CD4-positive, CD25-positive, alpha-beta regulatory T cell (primary cell): ENCODE results near the gene SCP2. TPM values are rescaled to one million over a fixed set of nuclear protein-coding genes. Genes with fewer than 3 reads are reported as not detected.
A peak's percentile ranks its signal among the peaks of the same experiment; 100 is the strongest.

Experiments used
- ATAC-seq, 2 donors: fragments of 150-1000 bp; cut with Tn5 transposase; one replicate each; pipeline ENCODE4 v1.10.0; 2021; ENCODE audit warnings: low read depth in 2 of 2, moderate number of reproducible peaks in 2 of 2, moderate library complexity in 1 of 2
- DNase-seq, 3 donors: peaks; one replicate each; pipeline versions ENCODE4 v3.0.0 to v3.0.0-alpha.2; 2012 to 2022; ENCODE audit warnings: mixed read lengths in 1 of 3
- H3K27ac ChIP-seq: one replicate; pipeline ENCODE4 v1.7.0; 2013; ENCODE audit warnings: mild to moderate bottlenecking, low read length; ENCODE audit not compliant: insufficient read depth, poor library complexity, severe bottlenecking
- H3K27me3 ChIP-seq: one replicate; pipeline ENCODE4 v1.7.0; 2013; ENCODE audit warnings: low read length; ENCODE audit not compliant: control insufficient read depth, insufficient read depth
- H3K36me3 ChIP-seq: one replicate; pipeline ENCODE4 v1.7.0; 2013; ENCODE audit warnings: mild to moderate bottlenecking, low read length, moderate library complexity; ENCODE audit not compliant: control insufficient read depth, insufficient read depth
- H3K4me1 ChIP-seq: 2 replicates; pipeline ENCODE4 v1.7.0; 2013; ENCODE audit warnings: mild to moderate bottlenecking, low read length; ENCODE audit not compliant: insufficient read depth, control insufficient read depth, poor library complexity, severe bottlenecking
- H3K4me3 ChIP-seq: one replicate; pipeline ENCODE4 v1.7.0; 2013; ENCODE audit warnings: low read depth, mild to moderate bottlenecking, low read length, moderate library complexity
- H3K9me3 ChIP-seq, 2 experiments: 1 replicate in 1 of 2; 2 replicates in 1 of 2; pipeline ENCODE4 v1.7.0; 2013; ENCODE audit warnings: low read length in 2 of 2, mild to moderate bottlenecking in 1 of 2, moderate library complexity in 1 of 2; ENCODE audit not compliant: control insufficient read depth in 2 of 2
- H3K27ac Mint-ChIP-seq, 3 donors: one replicate each; pipeline ENCODE4 v1.8.0; 2020 to 2022; ENCODE audit warnings: mild to moderate bottlenecking in 3 of 3, mixed read lengths in 3 of 3, moderate library complexity in 2 of 3
- H3K27me3 Mint-ChIP-seq: one replicate; pipeline ENCODE4 v1.8.0; 2022; ENCODE audit warnings: mild to moderate bottlenecking, mixed read lengths
- H3K36me3 Mint-ChIP-seq: one replicate; pipeline ENCODE4 v1.8.0; 2020; ENCODE audit warnings: mixed read lengths
- H3K4me1 Mint-ChIP-seq, 4 donors: one replicate each; pipeline ENCODE4 v1.8.0; 2020 to 2022; ENCODE audit warnings: mixed read lengths in 4 of 4, mild to moderate bottlenecking in 1 of 4
- H3K4me3 Mint-ChIP-seq, 4 donors: one replicate each; pipeline ENCODE4 v1.8.0; 2020 to 2022; ENCODE audit warnings: mild to moderate bottlenecking in 4 of 4, mixed read lengths in 4 of 4, moderate library complexity in 3 of 4
- H3K9me3 Mint-ChIP-seq, 7 donors: one replicate each; pipeline ENCODE4 v1.8.0; 2020 to 2022; ENCODE audit warnings: mixed read lengths in 7 of 7, mild to moderate bottlenecking in 3 of 7, moderate library complexity in 2 of 7
- polyA plus RNA-seq, 4 donors: library from polyadenylated mRNA; unstranded; fragments of 300-500 nt; fragmentation: Illumina TruSeq; gene quantifications; one replicate each; pipeline ENCODE4 v1.2.3, GENCODE V29; 2021
- total RNA-seq: library from RNA; stranded (reverse); gene quantifications from one replicate; pipeline ENCODE4 v1.2.3, GENCODE V29; 2022

SCP2 gene
- 58.9 TPM for total RNA-seq
- polyA plus RNA-seq = 100 to 1,000 TPM; 150 to 213 (median 169) TPM

- H3K27ac Mint-ChIP-seq = peak within 1 kb of the TSS in 2 of 3 donors; percentile 76 to 86
- no peaks in the 10 kb centered on the region for H3K27me3 ChIP-seq
- peaks cover 11% of the 10 kb centered on the region for H3K4me1 ChIP-seq
- peak within 1 kb of the TSS; percentile 87 to 96 (median 90) for H3K4me3 Mint-ChIP-seq
- H3K4me1 Mint-ChIP-seq = peaks cover 5 to 26% (median 20%) of the 10 kb centered on the region in 4 donors
- H3K27ac ChIP-seq = no peak within 1 kb of the TSS
- peak within 1 kb of the TSS; percentile 74 for H3K4me3 ChIP-seq
- H3K9me3 Mint-ChIP-seq = no peaks in the 10 kb centered on the region
- H3K36me3 Mint-ChIP-seq = no peaks in the 10 kb centered on the region
- DNase-seq (peak; percentile 70 to 81 (median 78)), ATAC-seq (peak; percentile 89 to 92)
- H3K27me3 Mint-ChIP-seq = peaks cover 9% of the 10 kb centered on the region
- no peaks in the 10 kb centered on the region for H3K9me3 ChIP-seq
- no peaks in the 10 kb centered on the region for H3K36me3 ChIP-seq
These were observed at the start of gene SCP2 for GRCh38 chr1:52927212-52928014. Gene SCP2 (plus strand): TSS chr1:52927276. CDS start chr1:52927397, 121 bp downstream.

GRCh38 chr1:52877554-52877953 lies 49.5 kb upstream of the SCP2 start:
- no peaks in the 10 kb centered on the region for H3K27me3 ChIP-seq
- Mint-ChIP-seq H3K4me1 (no peaks in the 10 kb centered on the region), H3K36me3 (no peaks in the 10 kb centered on the region), H3K9me3 (peaks cover 0 to 2% (median 0%) of the 10 kb centered on the region in 7 donors), H3K4me3 (no peak overlapping the region), H3K27me3 (no peaks in the 10 kb centered on the region), H3K27ac (no peak overlapping the region)
- ATAC-seq (no peak), DNase-seq (no peak)
- no peaks in the 10 kb centered on the region for H3K9me3 ChIP-seq
- H3K27ac ChIP-seq = no peak overlapping the region
- no peaks in the 10 kb centered on the region for H3K36me3 ChIP-seq
- H3K4me1 ChIP-seq = no peaks in the 10 kb centered on the region
- H3K4me3 ChIP-seq = no peak overlapping the region

GRCh38 chr1:52880206-52880605 lies 46.9 kb upstream of the SCP2 start:
- H3K27ac Mint-ChIP-seq = no peak overlapping the region

GRCh38 chr1:52887483-52887882 lies 39.6 kb upstream of the SCP2 start:
- Histone ChIP-seq H3K36me3 (no peaks in the 10 kb centered on the region), H3K4me1 (no peaks in the 10 kb centered on the region), H3K9me3 (no peaks in the 10 kb centered on the region), H3K27me3 (no peaks in the 10 kb centered on the region), H3K27ac (no peak overlapping the region), H3K4me3 (no peak overlapping the region)
- no peak overlapping the region for H3K4me3 Mint-ChIP-seq
- no peaks in the 10 kb centered on the region for H3K36me3 Mint-ChIP-seq
- ATAC-seq (no peak), DNase-seq (no peak)
- no peak overlapping the region for H3K27ac Mint-ChIP-seq
- no peaks in the 10 kb centered on the region for H3K9me3 Mint-ChIP-seq
- H3K27me3 Mint-ChIP-seq = no peaks in the 10 kb centered on the region
- no peaks in the 10 kb centered on the region for H3K4me1 Mint-ChIP-seq

More at GRCh38 chr1:52880206-52880605, 46.9 kb upstream of the SCP2 start:
- H3K27ac ChIP-seq = no peak overlapping the region
- H3K36me3 Mint-ChIP-seq = no peaks in the 10 kb centered on the region
- H3K4me3 Mint-ChIP-seq = no peak overlapping the region
- no peak for ATAC-seq
- DNase-seq = no peak
- no peaks in the 10 kb centered on the region for H3K9me3 ChIP-seq
- H3K27me3 ChIP-seq = no peaks in the 10 kb centered on the region
- no peaks in the 10 kb centered on the region for H3K27me3 Mint-ChIP-seq
- no peaks in the 10 kb centered on the region for H3K4me1 Mint-ChIP-seq
- no peaks in the 10 kb centered on the region for H3K36me3 ChIP-seq
- H3K9me3 Mint-ChIP-seq = peaks cover 0 to 2% (median 0%) of the 10 kb centered on the region in 7 donors
- no peak overlapping the region for H3K4me3 ChIP-seq
- no peaks in the 10 kb centered on the region for H3K4me1 ChIP-seq

GRCh38 chr1:52892424-52893215 lies 34.5 kb upstream of the SCP2 start:
- H3K36me3 Mint-ChIP-seq = peaks cover 10% of the 10 kb centered on the region
- Histone ChIP-seq H3K27ac (no peak overlapping the region), H3K4me1 (no peaks in the 10 kb centered on the region), H3K4me3 (no peak overlapping the region), H3K9me3 (no peaks in the 10 kb centered on the region), H3K36me3 (peaks cover 10% of the 10 kb centered on the region), H3K27me3 (no peaks in the 10 kb centered on the region)
- no peaks in the 10 kb centered on the region for H3K9me3 Mint-ChIP-seq
- no peaks in the 10 kb centered on the region for H3K4me1 Mint-ChIP-seq
- H3K27me3 Mint-ChIP-seq = no peaks in the 10 kb centered on the region
- DNase-seq = no peak
- no peak for ATAC-seq
- no peak overlapping the region for H3K27ac Mint-ChIP-seq
- H3K4me3 Mint-ChIP-seq = no peak overlapping the region

GRCh38 chr1:52899445-52899894 lies 27.6 kb upstream of the SCP2 start:
- ATAC-seq (no peak), DNase-seq (no peak)
- Mint-ChIP-seq H3K27ac (no peak overlapping the region), H3K4me1 (peaks cover 0 to 1% (median 0%) of the 10 kb centered on the region in 4 donors), H3K4me3 (no peak overlapping the region), H3K27me3 (no peaks in the 10 kb centered on the region), H3K9me3 (no peaks in the 10 kb centered on the region), H3K36me3 (peaks cover 13% of the 10 kb centered on the region)
- no peak overlapping the region for H3K4me3 ChIP-seq
- no peaks in the 10 kb centered on the region for H3K9me3 ChIP-seq
- no peak overlapping the region for H3K27ac ChIP-seq
- no peaks in the 10 kb centered on the region for H3K27me3 ChIP-seq
- no peaks in the 10 kb centered on the region for H3K4me1 ChIP-seq
- peaks cover 10% of the 10 kb centered on the region for H3K36me3 ChIP-seq

GRCh38 chr1:52900402-52900801 lies 26.7 kb upstream of the SCP2 start:
- H3K9me3 ChIP-seq = no peaks in the 10 kb centered on the region
- H3K4me1 ChIP-seq = no peaks in the 10 kb centered on the region
- ATAC-seq = no peak
- H3K36me3 ChIP-seq = peaks cover 6% of the 10 kb centered on the region
- H3K27ac ChIP-seq = no peak overlapping the region
- no peak overlapping the region for H3K4me3 ChIP-seq
- H3K4me3 Mint-ChIP-seq = no peak overlapping the region
- no peaks in the 10 kb centered on the region for H3K27me3 Mint-ChIP-seq
- peaks cover 9% of the 10 kb centered on the region for H3K36me3 Mint-ChIP-seq
- no peaks in the 10 kb centered on the region for H3K9me3 Mint-ChIP-seq
- peaks cover 0 to 1% (median 0%) of the 10 kb centered on the region in 4 donors for H3K4me1 Mint-ChIP-seq
- no peak for DNase-seq
- H3K27me3 ChIP-seq = no peaks in the 10 kb centered on the region
- no peak overlapping the region for H3K27ac Mint-ChIP-seq
